GM18951 (cell line): ENCODE data around the gene VCPKMT.
A peak's percentile ranks its signal among the peaks of the same experiment; 100 is the strongest.

ENCODE experiments used
- POLR2A ChIP-seq: IDR thresholded peaks from 4 replicates; pipeline ENCODE4 v1.6.1; 2011; ENCODE audit warnings: mild to moderate bottlenecking; ENCODE audit not compliant: insufficient read length, insufficient read depth; ENCODE audit errors: extremely low read depth
- in situ Hi-C: fragments of 300-500 bp; cut with MboI; formaldehyde crosslinking; loops from one replicate; pipeline ENCODE4 v1.12.0; 2022; ENCODE audit warnings: low sequenced_read_pairs, mixed read lengths, inconsistent platforms; ENCODE audit not compliant: unreplicated experiment

VCPKMT gene

DNA sequence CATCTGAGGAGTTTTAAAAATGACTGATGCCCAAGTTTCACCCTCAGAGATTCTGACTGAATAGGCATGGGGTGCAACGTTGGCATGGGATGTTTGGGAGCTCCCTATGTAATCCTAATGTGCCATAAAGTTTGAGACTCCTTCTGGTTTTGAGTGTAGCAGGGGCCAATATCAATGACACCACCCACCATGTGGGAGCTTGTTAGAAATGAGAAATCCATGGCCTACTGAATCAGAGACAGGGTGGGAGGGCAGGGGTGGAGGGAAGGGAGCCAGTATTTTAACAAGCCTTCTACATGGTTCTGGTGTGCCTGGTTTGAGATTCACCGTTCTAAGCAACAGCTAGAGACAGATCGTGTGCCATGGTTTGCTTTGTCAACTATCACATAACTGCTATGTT lies 46.1 kb downstream of the VCPKMT start:
- in situ Hi-C loops = no loop called here
- TF ChIP-seq POLR2A = no peak

DNA sequence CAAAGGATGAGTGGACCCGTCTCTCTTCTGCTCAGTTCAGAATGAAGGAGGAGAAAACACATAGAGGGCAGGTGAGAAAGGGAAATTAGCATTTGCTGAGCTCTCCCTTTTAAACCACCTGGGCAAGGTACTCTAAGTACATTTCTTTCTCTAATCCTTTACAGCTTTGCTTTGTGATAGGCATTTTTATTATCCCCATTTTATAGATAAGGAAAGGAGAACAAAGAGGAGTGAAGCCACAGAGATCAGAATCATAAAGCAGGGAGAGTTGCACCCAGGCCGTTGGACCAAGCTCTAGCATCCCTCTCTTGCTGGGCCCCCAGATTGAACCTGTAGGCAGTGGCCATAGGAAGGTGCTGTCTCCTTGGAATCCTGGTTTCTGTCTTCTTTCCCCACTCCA lies 47.0 kb downstream of the VCPKMT start:
- in situ Hi-C loops = no loop called here
- TF ChIP-seq POLR2A = no peak

DNA sequence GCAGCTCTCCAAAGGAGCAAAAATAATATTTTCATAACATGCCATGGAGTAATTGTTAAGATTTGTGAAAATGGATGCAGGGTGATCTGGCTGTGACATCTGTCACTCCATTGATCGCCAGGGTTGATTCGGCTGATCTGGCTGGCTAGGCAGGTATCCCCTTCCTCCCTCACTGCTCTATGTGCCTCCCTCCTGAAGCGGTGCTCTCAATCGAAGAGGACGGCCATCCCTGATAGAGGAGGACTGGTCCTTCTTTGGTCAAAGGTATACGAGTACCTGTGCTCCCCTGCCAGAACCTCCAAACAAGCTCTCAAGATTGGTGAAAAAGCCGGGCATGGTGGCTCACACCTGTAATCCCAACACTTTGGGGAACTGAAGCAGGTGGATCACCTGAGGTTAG lies 47.9 kb downstream of the VCPKMT start:
- in situ Hi-C loops = no loop called here
- no peak for TF ChIP-seq POLR2A

DNA sequence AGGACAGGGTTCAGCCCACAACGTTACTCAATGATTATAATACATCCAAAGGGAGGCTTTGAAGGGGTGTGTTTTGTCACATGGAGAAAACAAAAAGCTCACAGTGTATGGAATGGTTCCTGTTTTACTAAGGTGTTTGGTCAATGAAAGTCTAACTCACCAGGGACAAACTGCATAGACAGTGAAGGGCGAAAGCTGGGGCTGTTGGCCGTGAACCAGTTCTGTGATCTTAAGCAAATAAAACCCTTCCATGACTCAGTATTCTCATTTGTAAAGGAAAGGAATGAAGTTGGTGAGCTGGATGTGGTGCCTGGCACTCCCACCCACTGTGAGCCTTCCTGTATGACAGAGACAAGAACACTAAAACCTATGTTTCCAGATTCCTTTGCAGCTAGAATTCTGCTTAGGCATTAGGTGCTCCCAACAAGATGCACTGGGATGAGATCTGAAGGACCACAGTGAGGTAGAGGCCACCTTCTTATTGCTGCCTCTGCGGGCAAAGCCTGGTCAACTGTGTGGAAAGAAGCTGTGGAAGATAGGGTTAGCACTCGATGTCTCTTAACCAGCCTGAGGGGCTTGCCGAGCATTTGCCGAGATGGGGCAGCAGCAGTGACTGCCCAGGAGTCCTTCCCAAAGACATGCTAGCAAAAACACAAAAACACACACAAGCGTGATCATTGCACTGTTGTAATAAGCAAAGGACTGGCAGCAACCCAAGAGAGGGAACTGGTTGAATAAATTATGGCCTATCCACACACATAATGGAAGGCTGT lies 48.5 kb downstream of the VCPKMT start:
- in situ Hi-C loops = no loop called here
- no peak for TF ChIP-seq POLR2A

DNA sequence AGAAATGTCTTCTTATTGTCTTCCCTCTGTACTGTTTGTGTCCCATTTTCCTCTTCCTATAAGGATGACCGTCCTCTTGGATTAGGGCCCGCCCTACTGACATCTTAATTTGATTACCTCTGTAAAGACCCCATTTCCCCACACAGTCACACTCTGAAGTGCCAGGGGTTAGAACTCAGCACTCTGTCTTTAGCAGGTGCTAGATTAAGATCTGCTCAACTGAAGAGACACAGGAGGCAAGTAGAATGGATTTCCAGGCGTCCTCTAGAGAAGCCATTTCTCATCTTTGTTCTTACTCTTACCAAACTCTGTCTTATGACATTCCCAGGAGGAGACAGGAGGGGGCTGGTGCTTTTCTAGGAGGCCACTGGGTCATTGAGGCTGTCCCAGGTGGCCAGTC lies 50.8 kb downstream of the VCPKMT start:
- no peak for TF ChIP-seq POLR2A
- in situ Hi-C loops = no loop called here

DNA sequence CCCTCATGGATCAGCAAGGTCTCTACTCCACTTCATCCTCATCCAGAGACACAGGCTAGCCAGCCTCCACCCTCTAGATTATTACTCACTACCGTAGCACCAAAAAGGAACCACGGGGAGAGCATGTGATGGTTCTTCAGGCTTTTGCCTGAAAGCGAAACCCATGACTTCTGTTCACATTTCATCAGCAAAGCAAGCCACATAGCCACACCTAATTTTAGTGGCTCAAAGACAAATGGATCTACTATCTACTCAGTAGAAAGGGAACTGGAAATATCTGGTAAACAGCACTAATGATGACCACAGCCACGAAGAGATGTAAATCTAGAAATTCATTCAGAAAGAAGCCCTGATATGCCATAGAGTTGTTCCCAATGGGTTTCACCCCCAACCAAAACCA lies 51.4 kb downstream of the VCPKMT start:
- TF ChIP-seq POLR2A = no peak
- in situ Hi-C loops = no loop called here

DNA sequence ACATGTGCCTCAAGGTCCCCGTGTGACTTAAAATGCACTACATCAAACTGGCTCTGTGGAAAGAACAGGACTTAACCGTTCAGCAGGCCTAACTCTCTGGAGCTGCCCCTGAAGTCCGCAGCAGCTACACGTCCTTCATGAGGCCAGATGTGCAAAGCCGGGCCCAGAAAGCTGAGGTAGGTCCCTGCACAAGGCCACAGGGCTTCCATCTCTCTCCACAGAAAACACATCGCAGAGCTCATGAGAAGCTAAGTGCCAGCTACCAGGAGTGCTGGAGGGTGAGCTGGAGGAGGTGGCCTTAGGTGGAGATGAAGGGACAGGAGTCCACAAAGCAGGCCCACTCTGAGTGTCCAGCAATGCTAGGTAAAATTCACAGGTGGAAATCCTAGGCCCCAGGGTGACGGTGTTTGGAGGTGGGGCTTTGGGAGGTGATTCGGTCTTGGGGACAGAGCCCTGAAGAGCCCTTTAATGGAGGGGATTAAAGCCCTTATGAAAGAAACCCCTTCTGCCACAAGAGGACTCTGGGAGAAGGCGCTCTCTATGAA lies 52.4 kb downstream of the VCPKMT start:
- no peak for TF ChIP-seq POLR2A
- in situ Hi-C loops = no loop called here

DNA sequence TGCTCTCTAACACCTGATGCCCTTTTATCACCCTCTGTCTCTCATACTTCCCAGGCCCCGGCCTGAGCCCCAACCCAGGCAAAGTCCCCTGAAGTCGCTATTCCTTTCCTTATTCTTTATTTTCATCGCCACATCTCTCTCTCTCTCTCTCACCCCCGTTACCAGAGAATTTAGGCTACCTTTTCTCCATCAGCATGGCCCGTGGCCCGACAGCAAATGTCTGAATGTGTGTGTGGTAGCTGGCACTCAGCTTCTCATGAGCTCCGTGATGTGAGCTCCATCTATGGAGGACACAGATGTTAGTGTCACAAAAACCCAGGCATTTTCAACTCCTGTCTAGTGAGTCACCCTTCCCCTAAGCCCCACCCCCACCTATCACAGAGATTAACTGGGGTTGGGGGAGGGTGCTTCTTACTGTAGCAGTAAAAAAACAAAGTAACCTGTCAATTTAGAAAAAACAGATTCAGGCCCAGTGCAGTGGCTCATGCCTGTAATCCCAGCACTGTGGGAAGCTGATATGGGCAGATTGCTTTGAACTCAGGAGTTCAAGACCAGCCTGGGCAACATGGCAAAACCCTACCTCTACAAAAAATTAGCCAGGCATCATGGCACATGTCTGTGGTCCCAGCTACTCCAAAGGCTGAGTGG lies 53.8 kb downstream of the VCPKMT start:
- in situ Hi-C loops = no loop called here
- TF ChIP-seq POLR2A = no peak

DNA sequence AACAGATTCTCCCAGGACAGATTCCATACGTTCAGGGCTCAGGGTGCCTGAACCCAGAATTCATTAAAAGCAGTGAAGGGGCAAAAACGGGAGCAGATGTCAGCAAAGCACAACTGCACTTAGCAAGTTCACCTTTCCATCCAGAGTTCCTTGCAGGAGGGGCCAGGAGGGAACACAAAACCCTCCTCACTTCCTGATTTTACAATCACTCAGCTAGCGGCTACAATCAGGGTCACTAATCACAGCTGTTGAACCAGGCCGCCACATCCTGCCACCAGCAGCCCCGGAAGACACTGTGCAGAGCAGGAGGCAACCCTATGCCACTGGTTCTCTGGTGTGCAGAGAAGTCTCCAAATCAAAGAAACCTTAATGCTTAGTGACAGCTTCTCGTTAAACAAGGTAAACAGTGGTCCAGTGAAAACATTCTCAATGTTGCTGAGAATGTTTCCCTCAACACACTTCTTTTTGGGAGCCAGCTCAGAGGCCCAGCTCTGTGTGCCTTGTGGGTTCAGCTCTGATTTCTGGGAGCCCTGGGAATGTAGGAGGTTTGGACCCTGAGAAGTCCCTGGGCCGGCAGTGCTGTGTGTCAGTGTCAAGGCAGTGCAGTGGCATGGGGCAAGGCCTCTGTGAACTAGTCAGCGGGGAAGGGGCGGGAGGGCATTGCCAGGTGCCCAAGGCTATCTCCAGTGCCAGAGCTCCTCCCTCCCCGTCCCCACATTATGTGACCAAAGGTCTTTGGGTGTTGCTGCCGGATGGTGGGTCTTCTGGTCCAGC lies 54.5 kb downstream of the VCPKMT start:
- TF ChIP-seq POLR2A = peak; percentile 78

DNA sequence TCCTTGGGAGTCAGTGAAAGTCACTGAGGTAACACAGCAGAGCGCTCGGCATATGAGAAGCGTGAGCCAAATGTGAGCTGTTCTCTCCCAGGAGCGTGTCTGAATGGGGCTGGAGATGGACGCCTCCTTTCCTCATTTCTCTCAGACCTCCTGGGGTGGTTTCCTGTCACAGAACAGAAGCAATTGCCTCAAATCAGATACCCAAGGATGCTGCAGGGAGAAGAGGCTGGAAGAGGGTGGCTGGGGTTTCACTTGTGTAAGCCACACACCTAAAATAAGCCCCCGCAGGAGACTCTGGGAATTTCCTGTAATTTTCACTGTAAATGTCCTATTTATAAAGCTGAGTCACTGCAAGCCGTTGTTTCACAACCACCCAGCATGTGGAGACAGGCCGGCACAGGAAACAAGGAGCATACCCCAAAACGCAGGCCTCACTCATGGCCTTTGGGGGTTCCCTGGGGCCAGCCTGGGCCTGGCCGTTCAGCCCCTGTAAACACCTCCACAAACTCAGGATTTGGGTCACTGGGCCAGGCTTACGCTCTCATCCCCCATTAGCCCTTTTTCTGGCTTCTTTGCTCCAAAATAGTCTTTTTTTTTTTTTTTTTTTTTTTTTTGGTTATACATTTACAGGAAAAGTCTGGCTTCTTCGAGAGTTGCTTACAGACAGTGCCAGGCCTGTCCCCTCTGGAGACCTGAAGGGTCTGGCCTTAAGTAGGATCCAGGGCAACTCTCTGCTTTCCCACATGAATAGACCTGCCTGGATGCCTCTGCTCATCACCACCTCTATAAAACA lies 55.3 kb downstream of the VCPKMT start:
- in situ Hi-C loops = no loop called here
- TF ChIP-seq POLR2A = no peak

More for the DNA sequence above, 54.5 kb downstream of the VCPKMT start:
- in situ Hi-C loops = no loop called here

DNA sequence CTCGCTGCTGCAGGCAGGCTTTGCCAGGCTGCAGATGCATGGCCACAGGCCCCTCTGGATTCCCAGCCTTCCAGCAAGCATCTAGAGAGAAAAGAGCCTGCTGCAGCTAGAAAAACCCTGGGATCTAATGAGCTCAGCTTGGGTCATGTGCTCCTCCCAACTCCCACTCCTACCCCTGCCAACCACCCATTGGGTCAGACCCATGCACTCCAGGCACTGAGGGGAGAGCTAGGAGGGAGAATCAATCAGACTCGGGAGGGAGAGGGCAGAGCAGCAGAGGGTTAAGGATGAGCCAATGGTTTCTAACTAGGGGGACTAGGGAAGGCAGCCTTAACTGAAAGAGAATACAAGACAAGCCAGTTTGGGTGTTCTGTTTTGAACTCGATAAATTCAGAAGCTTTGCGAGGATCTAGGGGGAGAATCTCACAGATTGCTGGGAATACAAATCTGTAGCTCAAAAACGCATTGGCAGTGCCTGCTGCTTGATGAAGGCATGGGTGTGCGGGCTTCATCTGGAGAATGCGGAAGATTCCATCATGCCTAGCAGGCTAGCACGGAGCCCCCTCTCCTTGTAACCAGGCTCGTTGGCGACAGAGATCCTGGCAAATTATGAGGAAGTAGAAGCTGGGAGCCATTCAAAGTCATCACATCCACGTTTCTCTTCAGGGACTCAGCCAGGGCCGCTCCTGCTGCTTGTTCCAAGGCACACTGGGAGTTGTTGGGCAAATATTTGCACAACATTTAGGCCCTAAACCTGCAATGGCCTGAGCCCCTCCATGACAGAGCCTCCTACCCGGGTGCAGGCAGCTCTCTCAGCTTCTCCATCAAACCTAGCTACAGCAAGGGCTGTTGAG lies 56.4 kb downstream of the VCPKMT start:
- in situ Hi-C loops = no loop called here
- TF ChIP-seq POLR2A = no peak
